A549 (cell line): Measurements from ENCODE around the gene FPR2. TPM values are rescaled to one million over a fixed set of nuclear protein-coding genes. Genes with fewer than 3 reads are reported as not detected.

ENCODE experiments used
- ATAC-seq, 2 experiments: fragments of 200-7000 bp in 1 of 2; fragments of >200 bp in 1 of 2; cut with Nextera tagmentation in 1 of 2; cut with Tn5 transposase in 1 of 2; 3 replicates each; pipeline versions ENCODE4 v1.8.0 to v1.9.1; 2018 to 2020; ENCODE audit warnings: mild to moderate bottlenecking in 1 of 2, moderate library complexity in 1 of 2
- CTCF ChIA-PET: fragments of 300-600 bp; sonication (Branson Sonifier 250); formaldehyde crosslinking; extraction: SDS; loops from one replicate; lab custom pipeline; 2021; ENCODE audit warnings: antibody characterized with exemption, inconsistent platforms; lab: Yijun Ruan, JAX
- POLR2A ChIA-PET: fragments of 350-600 bp; formaldehyde crosslinking; extraction: SDS; loops from one replicate; lab custom pipeline; 2021; ENCODE audit warnings: antibody characterized with exemption, inconsistent platforms; lab: Yijun Ruan, JAX
- DNase-seq, 2 experiments: peaks; one replicate each; pipeline versions ENCODE4 v3.0.0 to v3.0.0-alpha.2; 2011 to 2016; ENCODE audit warnings: low read depth in 1 of 2, low spot score in 1 of 2
- FAIRE-seq: peaks from 2 replicates; lab custom pipeline; 2011; peaks lifted over from hg19 to GRCh38; lab: Jason Lieb, UNC
- H3K27ac ChIP-seq, 2 experiments: fragments of >200 bp; sonication (Bioruptor Twin); formaldehyde crosslinking; 3 replicates each; pipeline ENCODE4 v1.5.1; 2016 to 2017
- H3K4me1 ChIP-seq: fragments of >200 bp; sonication (Bioruptor Twin); formaldehyde crosslinking; 3 replicates; pipeline ENCODE4 v1.6.1; 2016
- H3K4me2 ChIP-seq: fragments of >200 bp; sonication (Bioruptor Twin); formaldehyde crosslinking; 3 replicates; pipeline ENCODE4 v1.6.1; 2016
- H3K4me3 ChIP-seq: fragments of >200 bp; sonication (Bioruptor Twin); formaldehyde crosslinking; 3 replicates; pipeline ENCODE4 v1.5.1; 2016
- H3K9me3 ChIP-seq: fragments of >200 bp; sonication (Bioruptor Twin); formaldehyde crosslinking; 3 replicates; pipeline ENCODE4 v1.6.1; 2016
- ATOH8 ChIP-seq: fragments of 250-450 bp; sonication (Bioruptor Pico); IDR thresholded peaks from 2 replicates; pipeline ENCODE4 v1.5.0; 2020; ENCODE audit warnings: low read depth, mild to moderate bottlenecking, moderate library complexity
- CBX2 ChIP-seq: fragments of 200-600 bp; sonication (generic); IDR thresholded peaks from 2 replicates; pipeline ENCODE4 v1.6.1; 2016; ENCODE audit warnings: low read depth, mild to moderate bottlenecking, borderline replicate concordance
- CBX8 ChIP-seq: fragments of 200-600 bp; sonication (generic); IDR thresholded peaks from 2 replicates; pipeline ENCODE4 v1.6.1; 2016
- EHMT2 ChIP-seq: fragments of 200-600 bp; sonication (generic); IDR thresholded peaks from 2 replicates; pipeline ENCODE4 v1.6.1; 2016; ENCODE audit warnings: antibody characterized with exemption, low read depth, mild to moderate bottlenecking, moderate library complexity
- FOSL2 ChIP-seq, 2 experiments: fragments of 450-650 bp in 1 of 2; fragments of >200 bp in 1 of 2; sonication (Bioruptor Twin) in 1 of 2; formaldehyde crosslinking; IDR thresholded peaks; 2 replicates each; pipeline versions ENCODE4 v1.5.0 to v1.6.1; 2016 to 2020; ENCODE audit warnings: mild to moderate bottlenecking in 1 of 2, moderate library complexity in 1 of 2
- FOXS1 ChIP-seq: fragments of 250-450 bp; sonication (Bioruptor Pico); IDR thresholded peaks from 2 replicates; pipeline ENCODE4 v1.5.0; 2020; ENCODE audit warnings: mild to moderate bottlenecking, moderate library complexity
- HES2 ChIP-seq: fragments of >200 bp; sonication (Bioruptor Twin); formaldehyde crosslinking; IDR thresholded peaks from 2 replicates; pipeline ENCODE4 v1.6.1; 2016
- JUN ChIP-seq, 2 experiments: fragments of >200 bp; sonication (Bioruptor Twin); formaldehyde crosslinking; IDR thresholded peaks; 2 replicates in 1 of 2; 3 replicates in 1 of 2; pipeline ENCODE4 v1.6.1; 2016 to 2017
- MAFK ChIP-seq: fragments of 450-650 bp; IDR thresholded peaks from 2 replicates; pipeline ENCODE4 v1.6.1; 2014; ENCODE audit not compliant: partially characterized antibody
- NR3C1 ChIP-seq: fragments of >200 bp; sonication (Bioruptor Twin); formaldehyde crosslinking; IDR thresholded peaks from 3 replicates; pipeline ENCODE4 v1.6.1; 2017
- PHF8 ChIP-seq: fragments of 200-600 bp; sonication (generic); IDR thresholded peaks from 2 replicates; pipeline ENCODE4 v1.6.1; 2016; ENCODE audit warnings: low read depth, mild to moderate bottlenecking, antibody characterized with exemption, moderate library complexity, borderline replicate concordance
- POLR2AphosphoS2 ChIP-seq: conservative IDR thresholded peaks from 2 replicates; pipeline ENCODE4 v1.6.1; 2012; ENCODE audit warnings: low read length, improper control_type of control experiment, inconsistent platforms
- RNF2 ChIP-seq: fragments of 200-600 bp; sonication (generic); IDR thresholded peaks from 2 replicates; pipeline ENCODE4 v1.6.1; 2016; ENCODE audit warnings: low read depth, mild to moderate bottlenecking, antibody characterized with exemption, moderate library complexity, borderline replicate concordance
- SREBF2 ChIP-seq: fragments of 450-650 bp; IDR thresholded peaks from 2 replicates; pipeline ENCODE4 v1.6.1; 2014; ENCODE audit warnings: mild to moderate bottlenecking, moderate library complexity
- ZC3H11A ChIP-seq: fragments of 450-650 bp; IDR thresholded peaks from 2 replicates; pipeline ENCODE4 v1.6.1; 2014; ENCODE audit warnings: antibody characterized with exemption, mild to moderate bottlenecking
- ZNF302 ChIP-seq: fragments of 250-450 bp; sonication (Bioruptor Pico); IDR thresholded peaks from 2 replicates; pipeline ENCODE4 v1.9.0; 2021; ENCODE audit warnings: inconsistent platforms, mild to moderate bottlenecking, moderate library complexity
- ZSCAN20 ChIP-seq: fragments of 250-450 bp; sonication (Bioruptor Pico); IDR thresholded peaks from 2 replicates; pipeline ENCODE4 v1.8.0; 2022; ENCODE audit warnings: mild to moderate bottlenecking, moderate library complexity
- WGBS: methylation state at CpG from one replicate; pipeline ENCODE4 v1.1.6; 2017; ENCODE audit errors: missing lambda C conversion rate; 5-methylcytosine and 5-hydroxymethylcytosine counted together
- polyA plus RNA-seq, 4 experiments: library from polyadenylated mRNA; depleted of rRNA in 3 of 4; stranded (reverse); fragments of >200 nt; fragmentation: RNase III in 1 of 4; extraction: RNeasy Plus Mini Kit Qiagen cat#74134 plus additional on column Dnase treatment in 1 of 4; gene quantifications; 2 replicates in 3 of 4; 3 replicates in 1 of 4; pipeline ENCODE4 v1.2.3, GENCODE V29; 2011 to 2017
- TF ChIP-seq, protein P1 (sequence below): fragments of >200 bp; sonication (Bioruptor Twin); formaldehyde crosslinking; IDR thresholded peaks from 3 replicates; pipeline ENCODE4 v1.5.1; 2016
- TF ChIP-seq, protein P2 (sequence below): fragments of 200-600 bp; sonication (generic); IDR thresholded peaks from 2 replicates; pipeline ENCODE4 v1.6.1; 2016; ENCODE audit warnings: antibody characterized with exemption, mild to moderate bottlenecking, moderate library complexity
- TF ChIP-seq, protein P3 (sequence below): IDR thresholded peaks from 2 replicates; pipeline ENCODE4 v1.6.1; 2012; ENCODE audit warnings: low read depth, borderline replicate concordance

Gene FPR2
- polyA plus RNA-seq, 2 of the 4 experiments (the other 2 are of a cell fraction) = not detected

- ChIA-PET CTCF (interaction anchor here (0.6 to 1.8 kb wide), 2 partner anchors 11 to 65 kb away, joined by 3 to 8 read pairs; no protein-coding TSS in a partner anchor), POLR2A (no interaction called here)
- Histone ChIP-seq H3K4me3 (no peak overlapping the region), H3K4me2 (no peak overlapping the region), H3K27ac (no peak overlapping the region), H3K4me1 (no peaks in the 10 kb centered on the region), H3K9me3 (peaks cover 49% of the 10 kb centered on the region)
- TF ChIP-seq EHMT2 (no peak), FOSL2 (IDR thresholded peaks at IDR 0.05) (no peak), FOSL2 (CRISPR knock-in tag; IDR thresholded peaks at IDR 0.05) (no peak)
- TF ChIP-seq, protein P1, sequence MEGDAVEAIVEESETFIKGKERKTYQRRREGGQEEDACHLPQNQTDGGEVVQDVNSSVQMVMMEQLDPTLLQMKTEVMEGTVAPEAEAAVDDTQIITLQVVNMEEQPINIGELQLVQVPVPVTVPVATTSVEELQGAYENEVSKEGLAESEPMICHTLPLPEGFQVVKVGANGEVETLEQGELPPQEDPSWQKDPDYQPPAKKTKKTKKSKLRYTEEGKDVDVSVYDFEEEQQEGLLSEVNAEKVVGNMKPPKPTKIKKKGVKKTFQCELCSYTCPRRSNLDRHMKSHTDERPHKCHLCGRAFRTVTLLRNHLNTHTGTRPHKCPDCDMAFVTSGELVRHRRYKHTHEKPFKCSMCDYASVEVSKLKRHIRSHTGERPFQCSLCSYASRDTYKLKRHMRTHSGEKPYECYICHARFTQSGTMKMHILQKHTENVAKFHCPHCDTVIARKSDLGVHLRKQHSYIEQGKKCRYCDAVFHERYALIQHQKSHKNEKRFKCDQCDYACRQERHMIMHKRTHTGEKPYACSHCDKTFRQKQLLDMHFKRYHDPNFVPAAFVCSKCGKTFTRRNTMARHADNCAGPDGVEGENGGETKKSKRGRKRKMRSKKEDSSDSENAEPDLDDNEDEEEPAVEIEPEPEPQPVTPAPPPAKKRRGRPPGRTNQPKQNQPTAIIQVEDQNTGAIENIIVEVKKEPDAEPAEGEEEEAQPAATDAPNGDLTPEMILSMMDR = no peak
- DNase-seq (no peak), FAIRE-seq (no peak), ATAC-seq (no peak)
- WGBS = 0% methylated on average over 5 of the region's 6 CpGs
These were observed 28.2 kb downstream of the FPR2 start for GRCh38 chr19:51789061-51789795.

DNA sequence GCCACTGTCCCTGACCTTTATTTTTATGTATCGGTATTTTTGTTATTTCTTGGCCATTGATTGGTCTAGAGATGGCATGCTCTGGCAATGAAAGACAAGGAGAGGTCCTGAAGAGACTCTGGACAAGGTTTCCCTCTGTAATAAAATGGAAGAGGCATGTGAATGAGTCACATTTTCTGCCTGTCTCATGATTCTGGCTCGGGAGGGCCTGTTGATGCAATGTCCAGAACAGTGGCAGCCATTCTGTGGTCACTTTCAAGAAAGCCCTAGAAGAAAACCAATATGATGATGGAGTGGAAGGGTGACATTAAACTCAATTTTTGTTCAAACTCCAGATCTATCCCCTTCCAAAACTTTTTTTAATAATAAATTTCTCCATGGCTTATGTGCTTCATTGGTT, 32.0 kb downstream of the FPR2 start:
- POLR2A ChIA-PET = no interaction called here
- Histone ChIP-seq H3K27ac (no peak overlapping the region), H3K9me3 (peaks cover 53% of the 10 kb centered on the region), H3K4me1 (no peaks in the 10 kb centered on the region), H3K4me2 (no peak overlapping the region), H3K4me3 (no peak overlapping the region)
- no peak for DNase-seq
- TF ChIP-seq CBX2 = no peak
- TF ChIP-seq RNF2 = no peak
- TF ChIP-seq SREBF2 = no peak
- TF ChIP-seq MAFK = no peak
- CTCF ChIA-PET = interaction anchor here (0.7 kb wide), 1 partner anchor 484 kb away, joined by 3 read pairs; no protein-coding TSS in a partner anchor
- ATAC-seq = no peak
- FAIRE-seq = no peak
- 3% methylated on average over 2 of the region's 2 CpGs for WGBS

- ChIA-PET POLR2A (no interaction called here), CTCF (no interaction called here)
- ATAC-seq (no peak), DNase-seq (no peak), FAIRE-seq (no peak)
- Histone ChIP-seq H3K27ac (no peak overlapping the region), H3K4me2 (no peak overlapping the region), H3K4me1 (no peaks in the 10 kb centered on the region), H3K9me3 (peaks cover 62% of the 10 kb centered on the region), H3K4me3 (no peak overlapping the region)
- 2% methylated on average over 2 of the region's 2 CpGs for WGBS
- TF ChIP-seq POLR2AphosphoS2 (no peak), JUN (IDR thresholded peaks at IDR 0.05) (no peak), ZNF302 (CRISPR knock-in tag) (no peak), HES2 (no peak), SREBF2 (no peak), CBX8 (no peak), ATOH8 (CRISPR knock-in tag) (no peak), ZSCAN20 (CRISPR knock-in tag) (no peak), ZC3H11A (no peak), PHF8 (no peak), RNF2 (no peak), NR3C1 (no peak), FOXS1 (CRISPR knock-in tag) (no peak)
- TF ChIP-seq, protein P2, sequence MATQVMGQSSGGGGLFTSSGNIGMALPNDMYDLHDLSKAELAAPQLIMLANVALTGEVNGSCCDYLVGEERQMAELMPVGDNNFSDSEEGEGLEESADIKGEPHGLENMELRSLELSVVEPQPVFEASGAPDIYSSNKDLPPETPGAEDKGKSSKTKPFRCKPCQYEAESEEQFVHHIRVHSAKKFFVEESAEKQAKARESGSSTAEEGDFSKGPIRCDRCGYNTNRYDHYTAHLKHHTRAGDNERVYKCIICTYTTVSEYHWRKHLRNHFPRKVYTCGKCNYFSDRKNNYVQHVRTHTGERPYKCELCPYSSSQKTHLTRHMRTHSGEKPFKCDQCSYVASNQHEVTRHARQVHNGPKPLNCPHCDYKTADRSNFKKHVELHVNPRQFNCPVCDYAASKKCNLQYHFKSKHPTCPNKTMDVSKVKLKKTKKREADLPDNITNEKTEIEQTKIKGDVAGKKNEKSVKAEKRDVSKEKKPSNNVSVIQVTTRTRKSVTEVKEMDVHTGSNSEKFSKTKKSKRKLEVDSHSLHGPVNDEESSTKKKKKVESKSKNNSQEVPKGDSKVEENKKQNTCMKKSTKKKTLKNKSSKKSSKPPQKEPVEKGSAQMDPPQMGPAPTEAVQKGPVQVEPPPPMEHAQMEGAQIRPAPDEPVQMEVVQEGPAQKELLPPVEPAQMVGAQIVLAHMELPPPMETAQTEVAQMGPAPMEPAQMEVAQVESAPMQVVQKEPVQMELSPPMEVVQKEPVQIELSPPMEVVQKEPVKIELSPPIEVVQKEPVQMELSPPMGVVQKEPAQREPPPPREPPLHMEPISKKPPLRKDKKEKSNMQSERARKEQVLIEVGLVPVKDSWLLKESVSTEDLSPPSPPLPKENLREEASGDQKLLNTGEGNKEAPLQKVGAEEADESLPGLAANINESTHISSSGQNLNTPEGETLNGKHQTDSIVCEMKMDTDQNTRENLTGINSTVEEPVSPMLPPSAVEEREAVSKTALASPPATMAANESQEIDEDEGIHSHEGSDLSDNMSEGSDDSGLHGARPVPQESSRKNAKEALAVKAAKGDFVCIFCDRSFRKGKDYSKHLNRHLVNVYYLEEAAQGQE = no peak
- TF ChIP-seq, protein P3, sequence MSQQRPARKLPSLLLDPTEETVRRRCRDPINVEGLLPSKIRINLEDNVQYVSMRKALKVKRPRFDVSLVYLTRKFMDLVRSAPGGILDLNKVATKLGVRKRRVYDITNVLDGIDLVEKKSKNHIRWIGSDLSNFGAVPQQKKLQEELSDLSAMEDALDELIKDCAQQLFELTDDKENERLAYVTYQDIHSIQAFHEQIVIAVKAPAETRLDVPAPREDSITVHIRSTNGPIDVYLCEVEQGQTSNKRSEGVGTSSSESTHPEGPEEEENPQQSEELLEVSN = no peak
These were observed 33.0 kb downstream of the FPR2 start for GRCh38 chr19:51793994-51794393.
